KMS-11 (cell line): Measurements from ENCODE around the gene PRAMEF1.
A peak's percentile ranks its signal among the peaks of the same experiment; 100 is the strongest.

ENCODE experiments used
- H2AFZ ChIP-seq: fragments of 200-600 bp; sonication (generic); 2 replicates; pipeline ENCODE4 v1.6.1; 2016; ENCODE audit warnings: antibody characterized with exemption, mixed run types, low read depth
- H3K27ac ChIP-seq: fragments of 200-600 bp; sonication (generic); 2 replicates; pipeline ENCODE4 v1.6.1; 2016; ENCODE audit warnings: mild to moderate bottlenecking, mixed run types
- H3K27me3 ChIP-seq: fragments of 200-600 bp; sonication (generic); 2 replicates; pipeline ENCODE4 v1.6.1; 2017; ENCODE audit warnings: mild to moderate bottlenecking, low read depth, mixed run types, moderate library complexity; ENCODE audit not compliant: insufficient read depth
- H3K36me3 ChIP-seq: fragments of 200-600 bp; sonication (generic); 2 replicates; pipeline ENCODE4 v1.6.1; 2017; ENCODE audit warnings: mild to moderate bottlenecking, mixed run types; ENCODE audit not compliant: insufficient read depth
- H3K4me1 ChIP-seq: fragments of 200-600 bp; sonication (generic); 2 replicates; pipeline ENCODE4 v1.6.1; 2016; ENCODE audit warnings: mild to moderate bottlenecking, low read depth, mixed run types; ENCODE audit not compliant: poor library complexity, severe bottlenecking
- H3K4me2 ChIP-seq: fragments of 200-600 bp; sonication (generic); 2 replicates; pipeline ENCODE4 v1.7.0; 2016; ENCODE audit warnings: mild to moderate bottlenecking, mixed run types
- H3K4me3 ChIP-seq: fragments of 200-600 bp; sonication (generic); IDR thresholded peaks from 2 replicates; pipeline ENCODE4 v1.6.1; 2017; ENCODE audit warnings: low read depth, low read length, mixed read lengths; ENCODE audit not compliant: insufficient read depth
- H3K79me2 ChIP-seq: fragments of 200-600 bp; sonication (generic); 2 replicates; pipeline ENCODE4 v1.6.1; 2016; ENCODE audit warnings: low read depth, mixed run types; ENCODE audit not compliant: insufficient read depth
- H3K9ac ChIP-seq: fragments of 200-600 bp; sonication (generic); 2 replicates; pipeline ENCODE4 v1.6.1; 2016; ENCODE audit warnings: mild to moderate bottlenecking, mixed run types
- H4K20me1 ChIP-seq: fragments of 200-600 bp; sonication (generic); 2 replicates; pipeline ENCODE4 v1.6.1; 2016; ENCODE audit warnings: mild to moderate bottlenecking, mixed run types; ENCODE audit not compliant: insufficient read depth
- TF ChIP-seq, protein P1 (sequence below): fragments of 200-600 bp; sonication (generic); conservative IDR thresholded peaks from 2 replicates; pipeline ENCODE4 v1.6.1; 2017; ENCODE audit warnings: low read depth, mild to moderate bottlenecking, antibody characterized with exemption, low read length, moderate library complexity, mixed read lengths

PRAMEF1 gene

DNA sequence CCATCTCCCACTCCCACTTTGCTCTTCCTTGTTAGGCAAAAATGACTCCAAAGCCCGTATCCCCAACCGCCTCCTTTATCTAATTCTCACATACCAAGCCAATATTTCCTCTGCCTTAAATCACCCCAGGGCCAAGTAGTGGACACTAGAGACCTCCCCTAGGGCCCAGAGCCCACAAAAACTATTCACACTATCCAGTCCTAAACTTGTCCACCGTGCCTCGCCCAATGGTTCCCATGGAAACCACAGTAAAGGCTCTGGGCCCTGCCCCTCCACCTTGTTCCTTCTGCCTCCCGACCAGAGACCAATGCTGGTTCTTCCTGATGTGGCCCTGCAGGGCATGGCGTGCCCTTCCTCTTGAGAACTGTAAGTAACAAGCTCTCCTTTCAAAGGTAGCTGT is 33.4 kb upstream of the PRAMEF1 start:
- Histone ChIP-seq H3K4me3 (no peak overlapping the region), H4K20me1 (no peaks in the 10 kb centered on the region), H2AFZ (no peak overlapping the region), H3K36me3 (no peaks in the 10 kb centered on the region), H3K4me1 (no peaks in the 10 kb centered on the region), H3K9ac (no peak overlapping the region), H3K27ac (no peak overlapping the region), H3K4me2 (no peak overlapping the region), H3K79me2 (no peaks in the 10 kb centered on the region), H3K27me3 (peaks cover 35% of the 10 kb centered on the region; the same call in 1 of the 2 replicates)
- TF ChIP-seq, protein P1, sequence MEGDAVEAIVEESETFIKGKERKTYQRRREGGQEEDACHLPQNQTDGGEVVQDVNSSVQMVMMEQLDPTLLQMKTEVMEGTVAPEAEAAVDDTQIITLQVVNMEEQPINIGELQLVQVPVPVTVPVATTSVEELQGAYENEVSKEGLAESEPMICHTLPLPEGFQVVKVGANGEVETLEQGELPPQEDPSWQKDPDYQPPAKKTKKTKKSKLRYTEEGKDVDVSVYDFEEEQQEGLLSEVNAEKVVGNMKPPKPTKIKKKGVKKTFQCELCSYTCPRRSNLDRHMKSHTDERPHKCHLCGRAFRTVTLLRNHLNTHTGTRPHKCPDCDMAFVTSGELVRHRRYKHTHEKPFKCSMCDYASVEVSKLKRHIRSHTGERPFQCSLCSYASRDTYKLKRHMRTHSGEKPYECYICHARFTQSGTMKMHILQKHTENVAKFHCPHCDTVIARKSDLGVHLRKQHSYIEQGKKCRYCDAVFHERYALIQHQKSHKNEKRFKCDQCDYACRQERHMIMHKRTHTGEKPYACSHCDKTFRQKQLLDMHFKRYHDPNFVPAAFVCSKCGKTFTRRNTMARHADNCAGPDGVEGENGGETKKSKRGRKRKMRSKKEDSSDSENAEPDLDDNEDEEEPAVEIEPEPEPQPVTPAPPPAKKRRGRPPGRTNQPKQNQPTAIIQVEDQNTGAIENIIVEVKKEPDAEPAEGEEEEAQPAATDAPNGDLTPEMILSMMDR: no peak

DNA sequence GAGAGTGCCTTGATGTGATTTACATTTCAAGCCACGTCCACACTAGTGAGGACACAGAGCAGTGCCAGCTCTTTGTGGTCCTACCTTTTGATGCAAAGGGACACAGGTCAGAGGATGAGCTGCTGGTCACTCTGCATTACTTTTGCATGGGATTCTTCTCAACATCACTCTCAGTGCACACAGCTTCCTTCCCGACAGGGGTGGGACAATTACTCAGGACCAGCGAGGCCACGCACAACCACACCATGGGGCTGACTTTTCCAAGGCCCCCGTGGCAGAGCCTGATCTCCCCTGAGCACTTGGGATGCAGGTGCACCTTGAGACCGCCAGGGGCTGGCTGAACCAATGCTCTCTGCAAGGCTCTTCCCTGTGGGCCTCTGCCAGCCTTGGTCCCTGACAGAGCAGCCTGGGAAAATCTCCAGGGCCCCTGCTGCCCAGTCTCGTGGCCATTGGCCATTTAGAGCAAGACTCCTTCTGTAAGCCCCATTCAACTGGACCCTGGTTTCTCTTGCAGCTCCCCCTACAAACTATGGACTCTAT is 30.9 kb upstream of the PRAMEF1 start:
- H3K36me3 ChIP-seq: no peaks in the 10 kb centered on the region
- no peak overlapping the region for H3K9ac ChIP-seq
- H3K4me1 ChIP-seq: no peaks in the 10 kb centered on the region
- no peaks in the 10 kb centered on the region for H4K20me1 ChIP-seq
- peaks cover 26% of the 10 kb centered on the region; the same call in 1 of the 2 replicates for H3K27me3 ChIP-seq
- TF ChIP-seq, protein P1: peak; percentile 27; the same call in 1 of the 2 replicates
- no peak overlapping the region for H3K27ac ChIP-seq
- H2AFZ ChIP-seq: no peak overlapping the region
- H3K4me2 ChIP-seq: no peak overlapping the region
- no peak overlapping the region for H3K4me3 ChIP-seq
- no peaks in the 10 kb centered on the region for H3K79me2 ChIP-seq

DNA sequence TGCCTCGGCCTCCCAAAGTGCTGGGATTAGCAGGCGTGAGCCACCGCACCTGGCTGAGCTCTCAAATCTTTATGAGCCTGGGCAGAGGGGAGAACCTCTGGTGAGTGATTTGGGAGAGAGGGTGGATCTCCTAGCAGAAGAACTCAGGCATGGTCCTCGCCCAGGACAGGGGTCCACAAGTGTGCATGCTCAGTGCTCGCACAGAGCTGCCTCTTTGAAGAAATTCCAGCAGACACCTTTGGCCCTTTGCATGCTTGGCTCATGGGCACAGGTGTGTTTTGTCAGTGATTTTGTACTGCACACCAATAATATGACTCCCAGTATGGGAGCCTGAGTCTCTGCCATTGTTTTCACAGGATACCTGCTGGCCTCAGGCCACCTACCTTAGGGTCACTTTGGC is 29.4 kb upstream of the PRAMEF1 start:
- TF ChIP-seq, protein P1: no peak
- Histone ChIP-seq H3K36me3 (no peaks in the 10 kb centered on the region), H4K20me1 (no peaks in the 10 kb centered on the region), H3K27ac (no peak overlapping the region), H3K4me3 (no peak overlapping the region), H2AFZ (no peak overlapping the region), H3K79me2 (no peaks in the 10 kb centered on the region), H3K9ac (no peak overlapping the region), H3K4me1 (no peaks in the 10 kb centered on the region), H3K4me2 (no peak overlapping the region), H3K27me3 (peaks cover 16% of the 10 kb centered on the region; the same call in 1 of the 2 replicates)

DNA sequence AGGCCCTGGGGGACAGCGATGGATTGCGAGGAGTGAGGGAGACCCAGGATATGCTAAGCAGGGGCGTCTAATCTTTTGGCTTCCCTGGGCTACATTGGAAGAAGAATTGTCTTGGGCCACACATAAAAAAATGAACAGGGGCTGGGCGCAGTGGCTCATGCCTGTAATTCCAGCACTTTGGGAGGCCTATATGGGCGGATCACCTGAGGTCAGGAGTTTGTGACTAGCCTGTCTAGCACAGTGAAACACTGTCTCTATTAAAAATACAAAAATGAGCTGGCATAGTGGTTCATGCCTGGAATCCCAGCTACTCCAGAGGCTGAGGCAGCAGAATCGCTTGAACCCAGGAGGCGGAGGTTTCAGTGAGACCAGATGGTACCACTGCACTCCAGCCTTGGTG is 28.4 kb upstream of the PRAMEF1 start:
- H2AFZ ChIP-seq: no peak overlapping the region
- H3K79me2 ChIP-seq: no peaks in the 10 kb centered on the region
- H3K4me1 ChIP-seq: no peaks in the 10 kb centered on the region
- TF ChIP-seq, protein P1: no peak
- no peak overlapping the region for H3K4me3 ChIP-seq
- no peak overlapping the region for H3K27ac ChIP-seq
- H3K27me3 ChIP-seq: peaks cover 9% of the 10 kb centered on the region; the same call in 1 of the 2 replicates
- H4K20me1 ChIP-seq: no peaks in the 10 kb centered on the region
- no peak overlapping the region for H3K9ac ChIP-seq
- H3K4me2 ChIP-seq: no peak overlapping the region
- no peaks in the 10 kb centered on the region for H3K36me3 ChIP-seq
